ENCODE results near the gene PKIB.

GRCh38 chr6:122696853-122697252 is 86.6 kb downstream of the PKIB start:
- no peak for TF ChIP-seq CTCF (conservative IDR thresholded peaks at IDR 0.05)
- TF ChIP-seq ZFX (IDR thresholded peaks at IDR 0.05), result no peak
